H1 (cell line): ENCODE measurements around the gene CROCC2. TPM values are rescaled to one million over a fixed set of nuclear protein-coding genes. Genes with fewer than 3 reads are reported as not detected.

Experiments
- CTCF ChIA-PET: fragments of 300-600 bp; sonication (Branson Sonifier 250); formaldehyde crosslinking; loops from one replicate; lab custom pipeline; 2021; ENCODE audit not compliant: partially characterized antibody; lab: Charles Lee
- POLR2A ChIA-PET: fragments of 300-600 bp; sonication (Branson Sonifier 250); formaldehyde crosslinking; loops from one replicate; lab custom pipeline; 2021; ENCODE audit warnings: inconsistent platforms; ENCODE audit not compliant: partially characterized antibody; lab: Charles Lee
- DNase-seq, 2 experiments: peaks; one replicate each; pipeline versions ENCODE4 v3.0.0 to v3.0.0-alpha.2; 2010 to 2022; ENCODE audit warnings: low spot score in 2 of 2, low read depth in 1 of 2, mixed read lengths in 1 of 2
- FAIRE-seq: peaks from 2 replicates; lab custom pipeline; 2011; peaks lifted over from hg19 to GRCh38; lab: Jason Lieb, UNC
- H2AFZ ChIP-seq: 2 replicates; pipeline ENCODE4 v1.8.1; 2012; ENCODE audit warnings: low read length, inconsistent platforms
- H2AK5ac ChIP-seq: 2 replicates; pipeline ENCODE4 v1.6.1; 2013; ENCODE audit warnings: low read depth, low read length
- H2BK120ac ChIP-seq: replicated peaks from 2 replicates; pipeline ENCODE3; 2013; ENCODE audit warnings: low read depth, low read length, inconsistent platforms
- H2BK12ac ChIP-seq: 2 replicates; pipeline ENCODE4 v1.6.1; 2013; ENCODE audit warnings: low read depth, low read length
- H2BK15ac ChIP-seq: 2 replicates; pipeline ENCODE4 v1.6.1; 2013; ENCODE audit warnings: low read length
- H2BK20ac ChIP-seq: 2 replicates; pipeline ENCODE4 v1.6.1; 2013; ENCODE audit warnings: low read length
- H2BK5ac ChIP-seq: 2 replicates; pipeline ENCODE4 v1.6.1; 2013; ENCODE audit warnings: low read depth, low read length
- H3K14ac ChIP-seq: 2 replicates; pipeline ENCODE4 v1.6.1; 2013; ENCODE audit warnings: inconsistent platforms; ENCODE audit not compliant: insufficient read length
- H3K18ac ChIP-seq: 2 replicates; pipeline ENCODE4 v1.6.1; 2013; ENCODE audit warnings: low read length; ENCODE audit errors: extremely low read depth
- H3K23ac ChIP-seq: 2 replicates; pipeline ENCODE4 v1.6.1; 2013; ENCODE audit warnings: inconsistent platforms; ENCODE audit not compliant: insufficient read length
- H3K23me2 ChIP-seq: 2 replicates; pipeline ENCODE4 v1.6.1; 2013; ENCODE audit warnings: low read depth, low read length
- H3K27ac ChIP-seq: 2 replicates; pipeline ENCODE4 v1.6.1; 2011; ENCODE audit warnings: low read depth, low read length, inconsistent platforms
- H3K27me3 ChIP-seq, 4 experiments: replicated peaks in 1 of 4; 1 replicate in 1 of 4; 2 replicates in 3 of 4; pipeline versions ENCODE4 v1.6.1 to v1.8.1; 2011 to 2013; ENCODE audit warnings: low read length in 3 of 4, mild to moderate bottlenecking in 3 of 4, inconsistent platforms in 2 of 4, mixed read lengths in 2 of 4, moderate library complexity in 1 of 4; ENCODE audit not compliant: control insufficient read depth in 3 of 4, insufficient read depth in 3 of 4; ENCODE audit errors: extremely low read depth in 1 of 4
- H3K36me3 ChIP-seq, 4 experiments: 2 replicates each; pipeline versions ENCODE4 v1.6.1 to v1.8.1; 2011 to 2013; ENCODE audit warnings: mild to moderate bottlenecking in 4 of 4, low read length in 3 of 4, moderate library complexity in 2 of 4, control low read depth in 1 of 4, inconsistent platforms in 1 of 4; ENCODE audit not compliant: insufficient read depth in 4 of 4, control insufficient read depth in 2 of 4
- H3K4ac ChIP-seq: replicated peaks from 2 replicates; pipeline ENCODE3; 2013; ENCODE audit warnings: low read length, low read depth, mixed read lengths, inconsistent platforms; ENCODE audit not compliant: insufficient read length
- H3K4me1 ChIP-seq, 4 experiments: replicated peaks in 1 of 4; 1 replicate in 1 of 4; 2 replicates in 3 of 4; pipeline versions ENCODE4 v1.6.1 to v1.8.1; 2011 to 2013; ENCODE audit warnings: low read length in 3 of 4, inconsistent platforms in 2 of 4, mixed read lengths in 1 of 4; ENCODE audit not compliant: insufficient read depth in 4 of 4, control insufficient read depth in 3 of 4
- H3K4me2 ChIP-seq, 2 experiments: 2 replicates each; pipeline versions ENCODE4 v1.6.1 to v1.8.1; 2011 to 2013; ENCODE audit warnings: low read depth in 2 of 2, low read length in 2 of 2, control low read depth in 1 of 2, inconsistent platforms in 1 of 2, mild to moderate bottlenecking in 1 of 2; ENCODE audit not compliant: insufficient read depth in 1 of 2
- H3K4me3 ChIP-seq, 4 experiments: fragments of 200-600, 300-600 bp in 1 of 4; sonication (generic), shearing (Covaris generic), sonication (Bioruptor Twin) in 1 of 4; 2 replicates each; pipeline versions ENCODE4 v1.5.1 to v1.8.1; 2011 to 2016; ENCODE audit warnings: low read length in 4 of 4, low read depth in 3 of 4, control low read depth in 2 of 4, inconsistent platforms in 2 of 4, mild to moderate bottlenecking in 2 of 4, mixed read lengths in 1 of 4, moderate library complexity in 1 of 4; ENCODE audit not compliant: insufficient read depth in 2 of 4; ENCODE audit errors: extremely low read depth in 1 of 4
- H3K56ac ChIP-seq: replicated peaks from 2 replicates; pipeline ENCODE3; 2013; ENCODE audit warnings: low read depth, mild to moderate bottlenecking, mixed read lengths, low read length, inconsistent platforms; ENCODE audit not compliant: insufficient read length
- H3K79me1 ChIP-seq: 2 replicates; pipeline ENCODE4 v1.6.1; 2013; ENCODE audit warnings: low read depth, low read length, control low read depth
- H3K79me2 ChIP-seq, 2 experiments: 2 replicates each; pipeline versions ENCODE4 v1.6.1 to v1.8.1; 2012 to 2013; ENCODE audit warnings: low read length in 2 of 2, mild to moderate bottlenecking in 2 of 2, inconsistent platforms in 1 of 2; ENCODE audit not compliant: insufficient read depth in 2 of 2, control insufficient read depth in 1 of 2
- H3K9ac ChIP-seq, 4 experiments: replicated peaks in 1 of 4; 1 replicate in 1 of 4; 2 replicates in 3 of 4; pipeline versions ENCODE4 v1.6.1 to v1.8.1; 2011 to 2013; ENCODE audit warnings: low read depth in 3 of 4, low read length in 3 of 4, control low read depth in 2 of 4, mild to moderate bottlenecking in 2 of 4, moderate library complexity in 2 of 4, inconsistent platforms in 1 of 4; ENCODE audit errors: extremely low read depth in 1 of 4
- H3K9me3 ChIP-seq, 2 experiments: 2 replicates each; pipeline versions ENCODE4 v1.6.1 to v1.8.1; 2012 to 2013; ENCODE audit warnings: mild to moderate bottlenecking in 2 of 2, moderate library complexity in 2 of 2, control low read depth in 1 of 2, inconsistent platforms in 1 of 2, low read depth in 1 of 2, low read length in 1 of 2, mixed read lengths in 1 of 2; ENCODE audit not compliant: insufficient read depth in 2 of 2
- H4K20me1 ChIP-seq, 2 experiments: replicated peaks in 1 of 2; 2 replicates each; pipeline versions ENCODE3 to v1.8.1; 2011 to 2013; ENCODE audit warnings: inconsistent platforms in 2 of 2, low read length in 2 of 2, mild to moderate bottlenecking in 1 of 2; ENCODE audit not compliant: insufficient read depth in 2 of 2, control insufficient read depth in 1 of 2
- H4K5ac ChIP-seq: 2 replicates; pipeline ENCODE4 v1.6.1; 2013; ENCODE audit warnings: low read length, low read depth, mixed read lengths, inconsistent platforms; ENCODE audit not compliant: insufficient read length
- H4K8ac ChIP-seq: 2 replicates; pipeline ENCODE4 v1.8.0; 2013; ENCODE audit warnings: mild to moderate bottlenecking, moderate library complexity, low read length, inconsistent platforms; ENCODE audit not compliant: insufficient read depth; ENCODE audit errors: extremely low read depth
- H4K91ac ChIP-seq: replicated peaks from 2 replicates; pipeline ENCODE3; 2013; ENCODE audit warnings: low read length, mixed read lengths, inconsistent platforms; ENCODE audit not compliant: insufficient read length
- MAFK ChIP-seq: IDR thresholded peaks from 2 replicates; pipeline ENCODE4 v1.6.1; 2012; ENCODE audit warnings: low read depth, mild to moderate bottlenecking, improper control_type of control experiment, low read length
- WGBS, 2 experiments: shearing (Covaris generic) in 1 of 2; methylation state at CpG; one replicate each; pipeline versions ENCODE4 v1.1.6 to v1.1.7; 2013 to 2015; ENCODE audit warnings: low lambda C conversion rate in 2 of 2, mixed read lengths in 2 of 2, inconsistent platforms in 1 of 2, low coverage in 1 of 2, missing lambda C conversion rate in 1 of 2; ENCODE audit not compliant: insufficient replicate concordance in 2 of 2, insufficient coverage in 1 of 2, insufficient read length in 1 of 2; ENCODE audit errors: extremely low coverage in 1 of 2, missing lambda C conversion rate in 1 of 2; 5-methylcytosine and 5-hydroxymethylcytosine counted together
- polyA plus RNA-seq, 7 experiments: library from polyadenylated mRNA; depleted of rRNA in 3 of 7; stranded (reverse) in 5 of 7; unstranded in 2 of 7; fragments of >200 nt in 5 of 7; fragments of 200-250 nt in 2 of 7; gene quantifications; 1 replicate in 5 of 7; 2 replicates in 1 of 7; 4 replicates in 1 of 7; pipeline versions ENCODE4 v1.2.1 to v1.2.3, GENCODE V29; 2011 to 2013; ENCODE audit warnings: missing spikeins in 2 of 7, mixed read lengths in 2 of 7
- total RNA-seq: library from RNA; stranded (reverse); fragmentation: NEBNext Ultra II Directional; extraction: Animal tissue kit (Norgen Biotek cat#: 25700); gene quantifications from 2 replicates; pipeline ENCODE4 v1.2.1, GENCODE V29; 2021

The CROCC2 gene
- total and polyA plus RNA-seq, 2 of the 8 experiments (the other 6 are each of a cell fraction or from before 2014, with no cell fraction given) = not detected

DNA sequence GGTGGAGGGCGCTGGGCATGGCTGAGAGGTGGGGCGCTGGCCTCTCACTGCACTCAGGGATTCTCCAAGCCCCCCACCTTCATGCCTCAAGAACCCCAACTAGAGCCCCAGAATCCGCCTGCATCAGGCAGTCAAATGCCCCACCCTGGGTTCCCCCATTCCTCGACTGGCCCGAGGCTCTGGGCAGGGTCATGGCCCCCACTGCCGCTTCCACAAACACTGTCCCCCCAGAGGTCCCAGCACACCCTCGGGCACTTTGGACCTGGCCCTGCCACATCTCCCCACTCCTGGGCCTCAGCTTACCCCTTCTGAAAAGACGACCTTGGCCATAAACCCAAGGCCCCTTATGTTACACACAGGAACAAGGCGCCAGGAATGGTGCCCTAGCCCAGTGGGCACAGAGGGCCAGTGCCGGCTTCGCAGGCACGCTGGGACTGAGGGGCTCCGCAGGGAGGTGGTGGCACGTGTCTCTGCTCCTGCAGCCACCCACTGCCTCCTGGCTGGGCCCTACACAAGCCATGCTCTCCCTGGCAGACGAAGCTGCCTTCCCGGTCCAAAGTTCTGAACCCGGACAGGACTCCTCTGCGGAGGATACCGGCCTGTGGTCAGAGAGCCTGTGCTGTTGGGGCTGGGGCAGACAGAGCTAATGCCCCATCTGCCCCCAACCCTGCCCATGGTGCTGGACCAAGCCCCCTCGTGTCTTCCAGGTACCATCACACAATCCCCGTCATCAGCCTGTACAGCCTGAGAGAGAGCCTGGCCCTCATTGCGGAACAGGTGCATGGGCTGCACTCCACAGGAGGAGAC, 30.7 kb upstream of the CROCC2 start:
- Histone ChIP-seq H2BK120ac (no peak overlapping the region), H3K4me2 (no peak overlapping the region), H3K18ac (no peak overlapping the region), H4K8ac (peak overlapping the region; percentile 71; the same call in 1 of the 2 replicates), H3K27ac (no peak overlapping the region), H4K5ac (no peak overlapping the region), H3K56ac (no peak overlapping the region), H3K36me3 (no peaks in the 10 kb centered on the region), H2AK5ac (no peak overlapping the region), H2BK5ac (no peak overlapping the region), H3K23me2 (no peaks in the 10 kb centered on the region), H3K79me1 (no peaks in the 10 kb centered on the region), H3K14ac (no peak overlapping the region), H3K9me3 (no peaks in the 10 kb centered on the region), H2BK20ac (no peak overlapping the region), H3K9ac (no peak overlapping the region), H3K79me2 (no peaks in the 10 kb centered on the region), H3K23ac (no peak overlapping the region), H3K27me3 (no peaks in the 10 kb centered on the region), H4K91ac (no peak overlapping the region), H2BK15ac (no peak overlapping the region), H4K20me1 (no peaks in the 10 kb centered on the region), H3K4me1 (no peaks in the 10 kb centered on the region; a peak in 1 of 7 replicates), H2BK12ac (no peak overlapping the region), H3K4ac (no peak overlapping the region), H2AFZ (no peak overlapping the region), H3K4me3 (no peak overlapping the region)
- FAIRE-seq (no peak), DNase-seq (no peak)
- POLR2A ChIA-PET = no interaction called here
- TF ChIP-seq MAFK = no peak
- WGBS, 2 experiments = 89% methylated on average over 22 of the region's 22 CpGs; no CpG with 5 or more reads in 1 of the 2 experiments
- CTCF ChIA-PET = interaction anchor here (0.8 to 2.4 kb wide), 4 partner anchors 13 to 39 kb away, joined by 3 to 7 read pairs (median 4); no protein-coding TSS in a partner anchor
